ENCODE measurements around the gene XYLB. TPM values are rescaled to one million over a fixed set of nuclear protein-coding genes. Genes with fewer than 3 reads are reported as not detected.

The XYLB gene
- total RNA-seq, 2 experiments from 2014 or later = 5.3 to 7.2 TPM

GRCh38 chr3:38460377-38461270 lies 114.0 kb downstream of the XYLB start:
- Histone ChIP-seq H3K36me3 (ENCODE audit: insufficient read depth, low read length) (no peaks in the 10 kb centered on the region), H2AFZ (ENCODE audit: low read length) (no peak overlapping the region), H3K79me2 (ENCODE audit: insufficient read depth, low read depth, low read length) (no peaks in the 10 kb centered on the region), H3K27ac (ENCODE audit: low read depth, low read length, poor library complexity, severe bottlenecking) (no peak overlapping the region), H4K20me1 (ENCODE audit: insufficient read depth, low read length) (no peaks in the 10 kb centered on the region), H3K9me3 (ENCODE audit: low read length) (no peaks in the 10 kb centered on the region), H3K4me3 (ENCODE audit: low read depth, low read length, poor library complexity, severe bottlenecking) (no peak overlapping the region), H3K4me2 (ENCODE audit: low read length) (no peak overlapping the region), H3K4me1 (ENCODE audit: insufficient read depth, low read length, poor library complexity, severe bottlenecking) (no peaks in the 10 kb centered on the region), H3K9me2 (ENCODE audit: insufficient read depth, low read length) (no peaks in the 10 kb centered on the region)
- BruUV-seq (replicated peaks) = no TSS peak
- ChIA-PET CTCF (ENCODE audit: unreplicated experiment) (no interaction called here), POLR2A (no interaction called here)
- no peak for DNase-seq (ENCODE audit: low spot score)
- TF ChIP-seq CTCF (conservative IDR thresholded peaks at IDR 0.05; ENCODE audit: low read length) (no peak), EZH2phosphoT487 (IDR thresholded peaks at IDR 0.05; ENCODE audit: borderline replicate concordance, low read depth, low read length) (no peak)
- intact Hi-C loops (cut with micrococcal nuclease; ENCODE audit: unreplicated experiment) = no loop called here

Small RNA genes lying within 50 kb of the gene (small RNA-seq; reads per million reads assigned to genes)
- gene RNU6-235P = not detected

Other genes starting within 250 kb of the XYLB start
- 13.3 and 13.9 TPM in 2 replicates for gene ACAA1, start 209.7 kb upstream of the XYLB start, total RNA-seq (2014; rRNA removed; shearing (Covaris generic))
- 45.3 and 50.3 TPM in 2 replicates for gene ACAA1, start 209.7 kb upstream of the XYLB start, total RNA-seq (2022)
- 8.8 and 16.3 TPM in 2 replicates for gene MYD88, start 208.1 kb upstream of the XYLB start, total RNA-seq (2014; rRNA removed; shearing (Covaris generic))
- gene MYD88, start 208.1 kb upstream of the XYLB start, total RNA-seq (2022) = 28.6 and 29.4 TPM in 2 replicates
- 21.4 and 22.4 TPM in 2 replicates for gene OXSR1, start 181.2 kb upstream of the XYLB start, total RNA-seq (2014; rRNA removed; shearing (Covaris generic))
- 42.7 and 43.7 TPM in 2 replicates for gene OXSR1, start 181.2 kb upstream of the XYLB start, total RNA-seq (2022)
- gene SLC22A13, start 81.0 kb upstream of the XYLB start, total RNA-seq (2014; rRNA removed; shearing (Covaris generic)) = 0.13 TPM in 2 replicates
- 0.27 TPM in 1 of 2 replicates, not detected in the other for gene SLC22A13, start 81.0 kb upstream of the XYLB start, total RNA-seq (2022)
- gene SLC22A14, start 64.5 kb upstream of the XYLB start, total RNA-seq (2014; rRNA removed; shearing (Covaris generic)) = not detected in 2 replicates
- not detected in 2 replicates for gene SLC22A14, start 64.5 kb upstream of the XYLB start, total RNA-seq (2022)
- gene ACVR2B, start 107.1 kb downstream of the XYLB start, total RNA-seq (2014; rRNA removed; shearing (Covaris generic)) = 7.8 and 11.3 TPM in 2 replicates
- 7.2 and 7.9 TPM in 2 replicates for gene ACVR2B, start 107.1 kb downstream of the XYLB start, total RNA-seq (2022)
- 15.8 and 30.7 TPM in 2 replicates for gene EXOG, start 149.6 kb downstream of the XYLB start, total RNA-seq (2014; rRNA removed; shearing (Covaris generic))
- 41.2 and 42.3 TPM in 2 replicates for gene EXOG, start 149.6 kb downstream of the XYLB start, total RNA-seq (2022)

Data from OCI-LY7 (cell line).